WTC11 (cell line): Measurements from ENCODE around the gene SNRPB2. TPM values are rescaled to one million over a fixed set of nuclear protein-coding genes. Genes with fewer than 3 reads are reported as not detected.

Experiments used
- ATAC-seq: fragments of 200-7000 bp; cut with Tn5 transposase; 2 replicates; pipeline ENCODE4 v1.10.0; 2021; ENCODE audit warnings: mild to moderate bottlenecking, moderate library complexity
- CTCF ChIA-PET: fragments of 300-600 bp; sonication (Branson Sonifier 250); formaldehyde crosslinking; loops from one replicate; lab custom pipeline; 2021; ENCODE audit warnings: antibody characterized with exemption; lab: Charles Lee
- POLR2A ChIA-PET: fragments of 350-600 bp; sonication (Branson Sonifier 250); formaldehyde crosslinking; loops from one replicate; lab custom pipeline; 2021; ENCODE audit warnings: antibody characterized with exemption; lab: Charles Lee
- DNase-seq: peaks from one replicate; pipeline ENCODE4 v3.0.0; 2021; ENCODE audit warnings: low spot score
- H3K27ac Mint-ChIP-seq: 2 replicates; pipeline ENCODE4 v1.8.0; 2021; ENCODE audit warnings: mixed read lengths
- H3K27me3 Mint-ChIP-seq: 2 replicates; pipeline ENCODE4 v1.8.0; 2021; ENCODE audit warnings: low read depth, mild to moderate bottlenecking, moderate library complexity, mixed read lengths
- H3K36me3 Mint-ChIP-seq: 2 replicates; pipeline ENCODE4 v1.8.0; 2021; ENCODE audit warnings: mixed read lengths
- H3K4me1 Mint-ChIP-seq: 2 replicates; pipeline ENCODE4 v1.8.0; 2022; ENCODE audit warnings: mixed read lengths
- H3K4me3 Mint-ChIP-seq: 2 replicates; pipeline ENCODE4 v1.8.0; 2021; ENCODE audit warnings: mild to moderate bottlenecking, moderate library complexity, mixed read lengths
- H3K9me3 Mint-ChIP-seq: 2 replicates; pipeline ENCODE4 v1.8.0; 2021; ENCODE audit warnings: mixed read lengths
- ARID4B ChIP-seq: sonication (generic); formaldehyde crosslinking; IDR thresholded peaks from 2 replicates; pipeline ENCODE4 v1.8.0; 2023; ENCODE audit warnings: missing genetic modification reagents, mild to moderate bottlenecking, borderline replicate concordance
- E2F4 ChIP-seq: sonication (generic); formaldehyde crosslinking; IDR thresholded peaks from 2 replicates; pipeline ENCODE4 v1.8.1; 2022; ENCODE audit warnings: low read depth, mild to moderate bottlenecking, moderate library complexity, missing genetic modification reagents, borderline replicate concordance
- ELF4 ChIP-seq: sonication (generic); formaldehyde crosslinking; IDR thresholded peaks from 2 replicates; pipeline ENCODE4 v1.8.1; 2022; ENCODE audit warnings: low read depth, mild to moderate bottlenecking, moderate library complexity, missing genetic modification reagents
- ZNF425 ChIP-seq: fragments of 250-450 bp; sonication (Bioruptor Pico); conservative IDR thresholded peaks from 2 replicates; pipeline ENCODE4 v1.9.0; 2021; ENCODE audit warnings: mild to moderate bottlenecking
- ZNF512 ChIP-seq: sonication (generic); formaldehyde crosslinking; IDR thresholded peaks from 2 replicates; pipeline ENCODE4 v1.8.1; 2022; ENCODE audit warnings: missing genetic modification reagents, borderline replicate concordance
- total RNA-seq: library from RNA; stranded (reverse); gene quantifications from 3 replicates; pipeline ENCODE4 v1.2.3, GENCODE V29; 2021
- TF ChIP-seq, protein P1 (sequence below): sonication (generic); formaldehyde crosslinking; IDR thresholded peaks from 2 replicates; pipeline ENCODE4 v1.8.0; 2022; ENCODE audit warnings: mild to moderate bottlenecking, missing genetic modification reagents
- TF ChIP-seq, protein P2 (sequence below): sonication (generic); formaldehyde crosslinking; IDR thresholded peaks from 2 replicates; pipeline ENCODE4 v1.8.0; 2023; ENCODE audit warnings: missing genetic modification reagents

The SNRPB2 gene
- total RNA-seq, 1 experiment from 2014 or later, result 88.3 TPM

- Mint-ChIP-seq H3K4me1 (no peaks in the 10 kb centered on the region), H3K9me3 (no peaks in the 10 kb centered on the region), H3K4me3 (no peak overlapping the region), H3K36me3 (no peaks in the 10 kb centered on the region), H3K27me3 (no peaks in the 10 kb centered on the region), H3K27ac (no peak overlapping the region)
- ATAC-seq (no peak), DNase-seq (no peak)
- POLR2A ChIA-PET, result no interaction called here
- CTCF ChIA-PET, result no interaction called here
- TF ChIP-seq, protein P1, sequence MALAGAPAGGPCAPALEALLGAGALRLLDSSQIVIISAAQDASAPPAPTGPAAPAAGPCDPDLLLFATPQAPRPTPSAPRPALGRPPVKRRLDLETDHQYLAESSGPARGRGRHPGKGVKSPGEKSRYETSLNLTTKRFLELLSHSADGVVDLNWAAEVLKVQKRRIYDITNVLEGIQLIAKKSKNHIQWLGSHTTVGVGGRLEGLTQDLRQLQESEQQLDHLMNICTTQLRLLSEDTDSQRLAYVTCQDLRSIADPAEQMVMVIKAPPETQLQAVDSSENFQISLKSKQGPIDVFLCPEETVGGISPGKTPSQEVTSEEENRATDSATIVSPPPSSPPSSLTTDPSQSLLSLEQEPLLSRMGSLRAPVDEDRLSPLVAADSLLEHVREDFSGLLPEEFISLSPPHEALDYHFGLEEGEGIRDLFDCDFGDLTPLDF (CRISPR knock-in tag), result no peak
Measured at GRCh38 chr20:16694161-16694560, 35.7 kb upstream of the SNRPB2 start.

DNA sequence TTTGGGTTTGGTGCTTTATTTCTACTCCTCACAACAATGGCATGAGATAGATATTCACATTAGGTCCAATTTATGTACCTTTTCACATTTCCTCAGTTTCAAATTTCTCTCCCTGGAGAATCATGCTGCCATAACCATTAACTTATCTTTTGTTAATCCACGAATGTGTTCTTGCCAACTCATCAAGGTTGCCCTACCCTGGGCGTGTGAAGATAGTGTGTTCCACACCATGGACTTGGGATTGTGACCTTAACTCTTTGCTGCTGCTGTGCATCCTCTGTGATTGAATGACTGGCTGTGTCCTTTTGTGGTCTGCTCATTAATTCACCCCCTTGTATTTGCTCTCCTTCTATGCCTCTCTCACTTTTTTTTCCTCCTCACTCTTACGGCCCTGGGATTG lies 34.2 kb upstream of the SNRPB2 start:
- H3K4me3 Mint-ChIP-seq, result no peak overlapping the region
- H3K27me3 Mint-ChIP-seq, result no peaks in the 10 kb centered on the region
- DNase-seq, result no peak
- ATAC-seq, result no peak
- CTCF ChIA-PET, result no interaction called here
- no peaks in the 10 kb centered on the region for H3K9me3 Mint-ChIP-seq
- no peak for TF ChIP-seq E2F4 (CRISPR knock-in tag)
- no peak for TF ChIP-seq ELF4 (CRISPR knock-in tag)
- TF ChIP-seq, protein P2, sequence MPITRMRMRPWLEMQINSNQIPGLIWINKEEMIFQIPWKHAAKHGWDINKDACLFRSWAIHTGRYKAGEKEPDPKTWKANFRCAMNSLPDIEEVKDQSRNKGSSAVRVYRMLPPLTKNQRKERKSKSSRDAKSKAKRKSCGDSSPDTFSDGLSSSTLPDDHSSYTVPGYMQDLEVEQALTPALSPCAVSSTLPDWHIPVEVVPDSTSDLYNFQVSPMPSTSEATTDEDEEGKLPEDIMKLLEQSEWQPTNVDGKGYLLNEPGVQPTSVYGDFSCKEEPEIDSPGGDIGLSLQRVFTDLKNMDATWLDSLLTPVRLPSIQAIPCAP (CRISPR knock-in tag), result no peak
- TF ChIP-seq ARID4B (CRISPR knock-in tag), result no peak
- no peak overlapping the region for H3K27ac Mint-ChIP-seq
- H3K4me1 Mint-ChIP-seq, result 0 out of 2 replicates have a peak, but pooled peaks cover 2% of the 10 kb centered on the region
- H3K36me3 Mint-ChIP-seq, result no peaks in the 10 kb centered on the region
- POLR2A ChIA-PET, result no interaction called here

DNA sequence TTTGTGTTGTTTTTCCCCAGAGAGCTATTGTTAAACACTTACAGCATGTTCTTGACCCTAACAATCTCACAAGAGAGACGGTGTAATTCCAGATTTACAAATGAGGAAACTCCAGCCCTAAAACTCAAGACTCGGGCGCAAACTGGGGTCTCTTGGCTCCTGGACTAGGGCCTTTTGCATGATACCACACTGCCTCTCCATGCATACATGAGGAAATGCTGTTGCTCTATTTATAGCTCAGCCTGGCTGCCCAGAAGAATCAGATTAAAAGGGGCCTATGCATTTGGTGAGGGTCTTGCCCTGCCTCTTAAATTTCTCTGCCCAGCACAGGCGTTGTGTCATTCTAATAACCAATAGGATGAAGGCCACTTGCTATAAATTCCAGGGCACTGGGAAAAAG lies 30.5 kb upstream of the SNRPB2 start:
- Mint-ChIP-seq H3K27me3 (no peaks in the 10 kb centered on the region), H3K9me3 (no peaks in the 10 kb centered on the region), H3K4me1 (peaks cover 6% of the 10 kb centered on the region; the same call in 1 of the 2 replicates), H3K27ac (no peak overlapping the region), H3K36me3 (no peaks in the 10 kb centered on the region), H3K4me3 (no peak overlapping the region)
- peak; percentile 52 for ATAC-seq
- TF ChIP-seq ZNF512 (CRISPR knock-in tag), result no peak
- no peak for TF ChIP-seq ZNF425
- DNase-seq, result no peak
- CTCF ChIA-PET, result interaction anchor here (0.6 to 1.4 kb wide), 4 partner anchors 50 to 181 kb away, joined by 3 to 8 read pairs (median 4); no protein-coding TSS in a partner anchor
- POLR2A ChIA-PET, result no interaction called here
